ENCODE measurements around the gene THSD4.

THSD4 gene

GRCh38 chr15:71469413-71469812 is 354.1 kb downstream of the THSD4 start:
- DNase-seq: peak in 1 of 2 experiments; percentile 3

GRCh38 chr15:71471347-71471746 is 356.1 kb downstream of the THSD4 start:
- DNase-seq: no peak

- DNase-seq: no peak
Observed at GRCh38 chr15:71472566-71472965, 357.3 kb downstream of the THSD4 start.

- no peak for DNase-seq
Observed at GRCh38 chr15:71473751-71474150, 358.5 kb downstream of the THSD4 start.

GRCh38 chr15:71476823-71477222 is 361.6 kb downstream of the THSD4 start:
- DNase-seq: no peak

- no peak for DNase-seq
Observed at GRCh38 chr15:71480556-71480955, 365.3 kb downstream of the THSD4 start.

- no peak for DNase-seq
Observed at GRCh38 chr15:71484080-71484479, 368.8 kb downstream of the THSD4 start.

GRCh38 chr15:71485094-71485693 is 369.9 kb downstream of the THSD4 start:
- DNase-seq: no peak

- DNase-seq: no peak
Observed at GRCh38 chr15:71489570-71489969, 374.3 kb downstream of the THSD4 start.

- no peak for DNase-seq
Observed at GRCh38 chr15:71493526-71493925, 378.3 kb downstream of the THSD4 start.

GRCh38 chr15:71494563-71495397 is 379.5 kb downstream of the THSD4 start:
- DNase-seq: no peak

- no peak for DNase-seq
Observed at GRCh38 chr15:71495398-71495780, 380.1 kb downstream of the THSD4 start.

- no peak for DNase-seq
Observed at GRCh38 chr15:71496336-71496955, 381.2 kb downstream of the THSD4 start.

- DNase-seq: no peak
Observed at GRCh38 chr15:71501344-71502076, 386.2 kb downstream of the THSD4 start.

- DNase-seq: no peak
Observed at GRCh38 chr15:71502077-71502432, 386.8 kb downstream of the THSD4 start.

GRCh38 chr15:71505962-71506361 is 390.7 kb downstream of the THSD4 start:
- DNase-seq: no peak

- no peak for DNase-seq
Observed at GRCh38 chr15:71506946-71507345, 391.7 kb downstream of the THSD4 start.

- no peak for DNase-seq
Observed at GRCh38 chr15:71508081-71508682, 392.9 kb downstream of the THSD4 start.

GRCh38 chr15:71509139-71509538 is 393.9 kb downstream of the THSD4 start:
- no peak for DNase-seq

GRCh38 chr15:71510763-71511162 is 395.5 kb downstream of the THSD4 start:
- no peak for DNase-seq

GRCh38 chr15:71511796-71512681 is 396.8 kb downstream of the THSD4 start:
- DNase-seq: no peak

GRCh38 chr15:71512682-71513006 is 397.4 kb downstream of the THSD4 start:
- DNase-seq: no peak

Measured in SHP77 (cell line).